Muscle layer of duodenum (tissue), 2 donors: ENCODE data around the gene C1orf53.
"Not testable (repeated sequence)": the region's sequence is repeated elsewhere in the genome, so short reads cannot be mapped to it uniquely, and the experiment has no call there.

Experiments
- H3K27ac ChIP-seq: one replicate; pipeline ENCODE4 v1.7.0; 2013; ENCODE audit warnings: mild to moderate bottlenecking, low read length
- H3K27me3 ChIP-seq: one replicate; pipeline ENCODE4 v1.7.0; 2013; ENCODE audit warnings: low read depth, mild to moderate bottlenecking, control low read depth, low read length
- H3K36me3 ChIP-seq, 2 donors: one replicate each; pipeline ENCODE4 v1.7.0; 2013; ENCODE audit warnings: low read length in 2 of 2, control low read depth in 1 of 2, mild to moderate bottlenecking in 1 of 2; ENCODE audit not compliant: insufficient read depth in 2 of 2, control insufficient read depth in 1 of 2
- H3K4me1 ChIP-seq, 2 donors: one replicate each; pipeline ENCODE4 v1.7.0; 2013; ENCODE audit warnings: low read length in 2 of 2, mild to moderate bottlenecking in 2 of 2, control low read depth in 1 of 2, moderate library complexity in 1 of 2; ENCODE audit not compliant: insufficient read depth in 2 of 2, control insufficient read depth in 1 of 2
- H3K4me3 ChIP-seq, 2 donors: one replicate each; pipeline ENCODE4 v1.7.0; 2013; ENCODE audit warnings: low read length in 2 of 2, low read depth in 1 of 2, mild to moderate bottlenecking in 1 of 2
- H3K9me3 ChIP-seq, 2 donors: one replicate each; pipeline ENCODE4 v1.7.0; 2013; ENCODE audit warnings: low read length in 2 of 2, control low read depth in 1 of 2, mild to moderate bottlenecking in 1 of 2; ENCODE audit not compliant: control insufficient read depth in 1 of 2
- donor health status: healthy.

Gene C1orf53

DNA sequence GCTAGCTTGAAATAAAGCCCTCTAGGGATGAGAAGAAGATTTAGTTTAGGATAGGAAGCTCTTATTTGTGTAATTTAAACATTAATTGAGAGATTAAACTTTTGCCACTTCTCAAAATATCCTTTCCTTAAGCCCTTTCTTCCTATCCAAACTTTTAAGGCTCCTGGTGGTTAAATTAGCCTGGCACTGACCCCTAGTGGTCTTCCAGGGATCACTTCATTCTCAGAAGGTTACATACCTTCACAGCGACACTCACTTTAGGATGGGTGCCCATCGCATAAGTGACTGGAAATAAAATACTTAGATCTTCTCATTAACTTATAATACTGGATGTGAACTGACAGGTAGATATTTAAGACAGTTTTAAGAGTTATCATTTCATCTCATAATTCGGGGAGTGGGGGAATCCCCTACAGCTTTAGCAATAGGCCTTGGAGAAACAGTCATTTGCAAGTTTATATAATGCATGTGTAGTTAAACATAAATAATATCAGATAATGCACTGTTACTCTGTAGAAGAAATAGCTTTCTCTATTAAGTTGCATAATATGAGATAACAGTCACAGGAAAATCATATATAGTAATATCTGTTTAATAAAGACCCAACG lies 22.2 kb downstream of the C1orf53 start:
- H3K36me3 ChIP-seq, result no peaks in the 10 kb centered on the region
- H3K4me1 ChIP-seq, result peaks cover 0 to 8% of the 10 kb centered on the region in 2 donors
- H3K9me3 ChIP-seq, result peaks cover 0 to under 1% of the 10 kb centered on the region in 2 donors
- no peak overlapping the region for H3K27ac ChIP-seq
- H3K4me3 ChIP-seq, result no peak overlapping the region
- H3K27me3 ChIP-seq, result peaks cover 37% of the 10 kb centered on the region

DNA sequence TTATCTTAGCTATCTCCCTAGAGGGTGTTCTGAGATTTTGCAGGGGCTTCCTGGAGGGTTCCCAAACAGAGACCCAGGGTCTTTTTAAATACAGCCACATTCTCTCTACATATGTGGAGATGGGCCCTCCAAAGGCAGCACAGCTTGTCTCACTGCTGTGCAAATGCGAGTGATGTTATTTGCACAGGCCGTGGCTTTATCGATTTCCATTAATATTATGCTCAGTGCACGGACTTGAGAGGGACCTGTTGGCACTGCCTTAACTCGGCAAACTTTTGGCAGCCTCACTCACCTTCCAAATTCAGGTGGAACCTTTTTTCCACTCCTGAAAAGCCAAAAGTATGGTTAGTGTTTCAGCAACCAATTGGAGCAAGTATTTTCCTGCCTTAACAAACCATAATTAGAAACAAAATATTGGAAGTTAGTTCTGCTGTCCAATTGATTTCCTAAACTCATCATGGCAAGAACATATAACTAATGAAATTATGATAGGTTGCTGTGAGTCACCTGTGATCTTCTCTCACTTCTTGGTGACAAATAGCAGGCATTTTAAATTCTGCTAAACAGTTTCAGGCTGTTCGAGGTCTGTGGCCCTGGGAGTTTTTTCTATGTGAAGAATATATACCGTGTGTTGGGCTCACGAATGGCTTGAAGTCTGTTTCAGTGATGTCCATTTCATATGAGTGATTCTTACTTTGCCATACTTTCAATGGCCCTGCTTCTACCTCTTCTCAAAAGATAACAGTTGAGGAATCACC lies 25.7 kb downstream of the C1orf53 start:
- Histone ChIP-seq H3K9me3 (no peaks in the 10 kb centered on the region), H3K4me1 (no peaks in the 10 kb centered on the region), H3K36me3 (no peaks in the 10 kb centered on the region), H3K4me3 (no peak overlapping the region), H3K27me3 (peaks cover 21% of the 10 kb centered on the region), H3K27ac (no peak overlapping the region)

- no peaks in the 10 kb centered on the region for H3K36me3 ChIP-seq
- H3K4me3 ChIP-seq, result no peak overlapping the region
- H3K9me3 ChIP-seq, result no peaks in the 10 kb centered on the region
- H3K27me3 ChIP-seq, result peaks cover 21% of the 10 kb centered on the region
- no peaks in the 10 kb centered on the region for H3K4me1 ChIP-seq
- no peak overlapping the region for H3K27ac ChIP-seq
Observed at GRCh38 chr1:197928849-197929336, 26.5 kb downstream of the C1orf53 start.

DNA sequence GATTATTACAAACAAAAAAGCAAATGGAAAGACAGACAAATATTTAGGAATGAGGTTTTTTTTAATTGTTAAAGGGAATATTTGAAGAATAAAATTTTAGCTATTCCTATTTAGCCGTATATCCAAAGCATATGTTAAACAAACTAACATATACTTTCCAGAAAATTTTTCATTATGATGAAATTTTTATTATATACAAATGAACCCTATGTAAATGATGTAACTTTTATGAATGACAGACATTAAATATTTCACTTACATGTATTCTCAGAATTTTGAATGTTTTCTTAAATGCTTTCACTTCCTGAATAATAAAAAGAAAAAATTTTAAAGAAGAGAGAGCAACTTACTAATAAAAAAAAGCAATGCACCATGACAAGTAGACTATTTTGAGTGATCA lies 30.6 kb downstream of the C1orf53 start:
- Histone ChIP-seq H3K4me1 (no peaks in the 10 kb centered on the region), H3K4me3 (no peak overlapping the region), H3K9me3 (no peaks in the 10 kb centered on the region), H3K27me3 (peaks cover 14% of the 10 kb centered on the region), H3K36me3 (no peaks in the 10 kb centered on the region), H3K27ac (no peak overlapping the region)

DNA sequence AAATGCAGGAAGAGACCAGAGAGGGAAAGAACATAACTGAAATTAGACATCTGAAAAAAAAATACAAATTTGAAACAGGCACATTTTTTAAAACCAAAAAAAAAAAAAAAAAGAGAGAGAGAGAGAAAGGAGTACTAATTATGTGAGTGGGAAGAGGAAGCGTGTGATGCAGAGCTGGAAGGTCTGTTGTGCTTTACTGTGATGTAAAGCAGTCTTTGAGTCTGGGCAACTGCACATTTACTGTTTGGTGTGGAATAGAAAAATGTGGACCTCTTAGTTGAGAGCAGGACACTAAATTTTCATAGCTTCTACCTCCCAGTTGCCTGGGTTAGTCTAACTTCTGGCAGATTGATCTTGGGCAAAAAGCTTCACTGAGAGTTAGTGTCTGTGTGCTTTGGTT lies 31.2 kb downstream of the C1orf53 start:
- H3K4me3 ChIP-seq, result no peak overlapping the region
- H3K27ac ChIP-seq, result no peak overlapping the region
- H3K36me3 ChIP-seq, result no peaks in the 10 kb centered on the region
- peaks cover 10% of the 10 kb centered on the region for H3K27me3 ChIP-seq
- H3K9me3 ChIP-seq, result no peaks in the 10 kb centered on the region
- H3K4me1 ChIP-seq, result no peaks in the 10 kb centered on the region

GRCh38 chr1:197937381-197937780 lies 35.0 kb downstream of the C1orf53 start:
- Histone ChIP-seq H3K4me3 (no peak overlapping the region), H3K27me3 (peaks cover under 1% of the 10 kb centered on the region), H3K4me1 (no peaks in the 10 kb centered on the region), H3K27ac (no peak overlapping the region), H3K36me3 (no peaks in the 10 kb centered on the region), H3K9me3 (no peaks in the 10 kb centered on the region)

DNA sequence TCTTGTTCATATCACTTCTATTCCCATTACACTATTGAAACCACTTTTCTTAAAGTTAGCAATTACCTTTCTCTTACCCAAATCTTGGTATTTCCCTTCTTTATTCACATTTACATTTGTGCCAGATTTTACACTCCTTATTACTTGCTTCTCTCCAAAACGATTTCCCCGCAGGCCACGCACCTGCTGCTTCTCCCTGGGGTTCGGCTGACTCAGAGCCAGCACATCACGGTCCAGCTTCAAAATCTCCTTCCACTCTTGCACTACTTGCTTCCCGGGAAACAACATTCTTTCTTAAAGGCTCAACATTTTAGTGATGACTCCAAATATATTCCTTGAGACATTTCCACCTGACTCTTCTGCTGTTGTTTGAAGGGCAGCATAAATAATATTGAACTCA lies 35.5 kb downstream of the C1orf53 start:
- Histone ChIP-seq H3K27ac (no peak overlapping the region), H3K36me3 (no peaks in the 10 kb centered on the region), H3K9me3 (no peaks in the 10 kb centered on the region), H3K27me3 (no peaks in the 10 kb centered on the region), H3K4me3 (no peak overlapping the region), H3K4me1 (no peaks in the 10 kb centered on the region)

- not testable (repeated sequence) for H3K36me3 ChIP-seq, H3K4me1 ChIP-seq, H3K4me3 ChIP-seq, H3K27ac ChIP-seq, H3K9me3 ChIP-seq, H3K27me3 ChIP-seq
Observed at GRCh38 chr1:197939159-197939980, 36.9 kb downstream of the C1orf53 start.

DNA sequence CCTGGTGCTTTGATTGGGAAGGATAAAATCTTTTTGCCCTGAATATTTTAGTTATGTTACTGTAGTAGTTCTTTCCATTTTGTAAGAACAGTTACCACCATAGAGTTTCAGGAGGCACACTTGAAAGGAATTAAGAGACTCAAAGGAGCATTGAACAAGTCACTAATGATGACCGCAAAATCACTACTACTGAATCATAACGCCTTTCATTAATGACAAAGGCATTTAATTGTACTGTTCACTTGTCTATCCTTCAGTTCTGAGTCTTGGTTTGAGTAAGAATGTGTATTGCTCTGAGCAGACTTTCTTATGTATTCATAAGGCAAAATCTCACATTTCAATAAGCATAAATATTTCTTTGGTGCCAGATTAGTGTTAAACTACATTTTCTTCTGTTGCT lies 39.6 kb downstream of the C1orf53 start:
- Histone ChIP-seq H3K27ac (no peak overlapping the region), H3K4me1 (no peaks in the 10 kb centered on the region), H3K4me3 (no peak overlapping the region), H3K36me3 (no peaks in the 10 kb centered on the region), H3K27me3 (no peaks in the 10 kb centered on the region), H3K9me3 (no peaks in the 10 kb centered on the region)

GRCh38 chr1:197944485-197944884 lies 42.1 kb downstream of the C1orf53 start:
- H3K27ac ChIP-seq, result no peak overlapping the region
- H3K9me3 ChIP-seq, result no peaks in the 10 kb centered on the region
- H3K4me1 ChIP-seq, result no peaks in the 10 kb centered on the region
- H3K4me3 ChIP-seq, result no peak overlapping the region
- no peaks in the 10 kb centered on the region for H3K27me3 ChIP-seq
- no peaks in the 10 kb centered on the region for H3K36me3 ChIP-seq
